HG03064 (cell line): ENCODE measurements around the gene EYA4.

ENCODE experiments used
- ATAC-seq: cut with Tn5 transposase; IDR thresholded peaks from one replicate; pipeline ENCODE4 v1.9.1; 2021; ENCODE audit warnings: low read depth; ENCODE audit not compliant: unreplicated experiment

Gene EYA4

GRCh38 chr6:133502441-133503335, 261.5 kb downstream of the EYA4 start:
- ATAC-seq = no peak

- ATAC-seq = no peak
Measured at GRCh38 chr6:133503336-133503729, 262.2 kb downstream of the EYA4 start.

GRCh38 chr6:133504158-133504557, 263.0 kb downstream of the EYA4 start:
- no peak for ATAC-seq

- ATAC-seq = no peak
Measured at GRCh38 chr6:133504761-133505160, 263.6 kb downstream of the EYA4 start.

- no peak for ATAC-seq
Measured at GRCh38 chr6:133505681-133506080, 264.5 kb downstream of the EYA4 start.

- ATAC-seq = no peak
Measured at GRCh38 chr6:133512410-133513016, 271.4 kb downstream of the EYA4 start.

GRCh38 chr6:133523816-133524215, 282.7 kb downstream of the EYA4 start:
- ATAC-seq = no peak

GRCh38 chr6:133526436-133526835, 285.3 kb downstream of the EYA4 start:
- no peak for ATAC-seq

- ATAC-seq = no peak
Measured at GRCh38 chr6:133528566-133528965, 287.4 kb downstream of the EYA4 start.

GRCh38 chr6:133532908-133533307, 291.8 kb downstream of the EYA4 start:
- ATAC-seq = no peak

- ATAC-seq = no peak
Measured at GRCh38 chr6:133539502-133540259, 298.5 kb downstream of the EYA4 start.

- no peak for ATAC-seq
Measured at GRCh38 chr6:133540361-133540760, 299.2 kb downstream of the EYA4 start.

GRCh38 chr6:133541040-133541439, 299.9 kb downstream of the EYA4 start:
- no peak for ATAC-seq

GRCh38 chr6:133542056-133542821, 301.1 kb downstream of the EYA4 start:
- ATAC-seq = no peak

- no peak for ATAC-seq
Measured at GRCh38 chr6:133544419-133544818, 303.3 kb downstream of the EYA4 start.

- no peak for ATAC-seq
Measured at GRCh38 chr6:133546098-133546497, 304.9 kb downstream of the EYA4 start.

- no peak for ATAC-seq
Measured at GRCh38 chr6:133547136-133547535, 306.0 kb downstream of the EYA4 start.

GRCh38 chr6:133548423-133549159, 307.4 kb downstream of the EYA4 start:
- no peak for ATAC-seq

GRCh38 chr6:133549371-133549801, 308.2 kb downstream of the EYA4 start:
- ATAC-seq = no peak

GRCh38 chr6:133550026-133550425, 308.9 kb downstream of the EYA4 start:
- no peak for ATAC-seq
